ENCODE measurements around the gene SH3GL1.
"Not testable (repeated sequence)": the region's sequence is repeated elsewhere in the genome, so short reads cannot be mapped to it uniquely, and the experiment has no call there.

Gene SH3GL1

GRCh38 chr19:4337906-4338440 lies 62.4 kb downstream of the SH3GL1 start:
- Histone ChIP-seq H3K36me3 (ENCODE audit: insufficient read depth, low read length) (no peaks in the 10 kb centered on the region), H3K27me3 (ENCODE audit: insufficient read depth, low read length) (no peaks in the 10 kb centered on the region), H2AFZ (ENCODE audit: low read depth, low read length) (no peak overlapping the region), H3K9me3 (ENCODE audit: low read length) (no peaks in the 10 kb centered on the region), H3K4me1 (ENCODE audit: insufficient read depth, low read length) (peaks cover 22% of the 10 kb centered on the region), H3K4me3 (ENCODE audit: low read length) (peak overlapping the region; percentile 35)

DNA sequence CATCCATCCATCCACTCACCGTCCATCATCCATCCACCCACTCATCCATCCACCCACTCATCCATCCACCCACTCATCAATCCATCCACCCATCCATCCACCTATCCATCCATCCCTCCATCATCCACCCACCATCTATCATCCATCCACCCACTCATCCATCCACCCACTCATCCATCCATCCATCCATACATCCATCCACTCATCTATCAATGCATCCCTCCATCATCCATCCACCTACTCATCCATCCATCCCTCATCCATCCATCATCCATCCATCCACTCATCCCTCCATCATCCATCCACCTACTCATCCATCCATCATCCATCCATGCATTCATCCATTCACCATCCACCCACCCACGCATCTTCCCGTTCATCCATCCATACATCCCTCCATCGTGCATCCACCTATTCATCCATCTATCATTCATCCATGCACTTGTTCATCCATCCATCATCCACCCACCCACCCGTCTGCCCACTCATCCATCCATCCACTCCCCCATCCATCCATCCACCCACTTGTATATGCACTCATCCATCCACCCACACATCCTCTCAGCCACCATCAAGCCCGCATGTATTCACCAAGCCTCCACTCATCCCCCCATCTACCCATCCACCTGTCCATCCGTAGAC lies 65.3 kb downstream of the SH3GL1 start:
- no peak overlapping the region for H2AFZ ChIP-seq (ENCODE audit: low read depth, low read length)
- H3K27me3 ChIP-seq (ENCODE audit: insufficient read depth, low read length) = no peaks in the 10 kb centered on the region
- H3K36me3 ChIP-seq (ENCODE audit: insufficient read depth, low read length) = no peaks in the 10 kb centered on the region
- peaks cover 16% of the 10 kb centered on the region for H3K4me1 ChIP-seq (ENCODE audit: insufficient read depth, low read length)
- H3K4me3 ChIP-seq (ENCODE audit: low read length) = no peak overlapping the region
- no peaks in the 10 kb centered on the region for H3K9me3 ChIP-seq (ENCODE audit: low read length)

GRCh38 chr19:4329858-4330257 lies 70.5 kb downstream of the SH3GL1 start:
- Histone ChIP-seq H3K4me3 (ENCODE audit: low read length) (no peak overlapping the region), H2AFZ (ENCODE audit: low read depth, low read length) (no peak overlapping the region), H3K36me3 (ENCODE audit: insufficient read depth, low read length) (no peaks in the 10 kb centered on the region), H3K27me3 (ENCODE audit: insufficient read depth, low read length) (no peaks in the 10 kb centered on the region), H3K9me3 (ENCODE audit: low read length) (no peaks in the 10 kb centered on the region), H3K4me1 (ENCODE audit: insufficient read depth, low read length) (no peaks in the 10 kb centered on the region)

- peak overlapping the region; percentile 73 for H3K4me3 ChIP-seq (ENCODE audit: low read length)
- H3K4me1 ChIP-seq (ENCODE audit: insufficient read depth, low read length); H3K36me3 ChIP-seq (ENCODE audit: insufficient read depth, low read length); H2AFZ ChIP-seq (ENCODE audit: low read depth, low read length); H3K9me3 ChIP-seq (ENCODE audit: low read length); H3K27me3 ChIP-seq (ENCODE audit: insufficient read depth, low read length): not testable (repeated sequence)
These were observed 71.2 kb downstream of the SH3GL1 start for GRCh38 chr19:4328991-4329681.

- H3K4me1 ChIP-seq (ENCODE audit: insufficient read depth, low read length) = no peaks in the 10 kb centered on the region
- peak overlapping the region; percentile 73 for H3K4me3 ChIP-seq (ENCODE audit: low read length)
- H3K36me3 ChIP-seq (ENCODE audit: insufficient read depth, low read length) = peaks cover 2% of the 10 kb centered on the region
- no peaks in the 10 kb centered on the region for H3K9me3 ChIP-seq (ENCODE audit: low read length)
- no peak overlapping the region for H2AFZ ChIP-seq (ENCODE audit: low read depth, low read length)
- H3K27me3 ChIP-seq (ENCODE audit: insufficient read depth, low read length) = no peaks in the 10 kb centered on the region
These were observed 71.9 kb downstream of the SH3GL1 start for GRCh38 chr19:4328243-4328990.

DNA sequence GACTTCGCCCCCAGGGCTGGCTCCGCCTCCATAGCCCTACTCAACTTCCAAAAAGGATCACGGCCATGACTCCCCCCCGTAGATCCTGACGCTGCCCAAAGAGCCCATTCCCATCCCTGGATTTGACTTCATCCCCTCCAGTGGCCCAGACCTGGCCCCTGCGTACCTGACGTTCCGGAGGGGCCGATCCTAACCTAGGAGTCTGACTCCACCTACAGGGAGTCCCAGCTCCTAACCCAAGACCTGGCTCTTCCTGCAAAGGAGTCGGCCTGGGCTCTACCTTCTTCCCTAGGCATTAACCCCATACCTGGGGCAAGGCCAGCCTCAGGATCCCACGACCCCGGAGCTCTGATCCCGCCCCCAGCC lies 72.5 kb downstream of the SH3GL1 start:
- H3K4me3 ChIP-seq (ENCODE audit: low read length) = peak overlapping the region; percentile 32
- no peaks in the 10 kb centered on the region for H3K4me1 ChIP-seq (ENCODE audit: insufficient read depth, low read length)
- H3K9me3 ChIP-seq (ENCODE audit: low read length) = no peaks in the 10 kb centered on the region
- H2AFZ ChIP-seq (ENCODE audit: low read depth, low read length) = no peak overlapping the region
- H3K36me3 ChIP-seq (ENCODE audit: insufficient read depth, low read length) = peaks cover 5% of the 10 kb centered on the region
- H3K27me3 ChIP-seq (ENCODE audit: insufficient read depth, low read length) = no peaks in the 10 kb centered on the region

- Histone ChIP-seq H3K36me3 (ENCODE audit: insufficient read depth, low read length) (peaks cover 10% of the 10 kb centered on the region), H3K27me3 (ENCODE audit: insufficient read depth, low read length) (no peaks in the 10 kb centered on the region), H3K4me3 (ENCODE audit: low read length) (no peak overlapping the region), H2AFZ (ENCODE audit: low read depth, low read length) (no peak overlapping the region), H3K9me3 (ENCODE audit: low read length) (no peaks in the 10 kb centered on the region), H3K4me1 (ENCODE audit: insufficient read depth, low read length) (no peaks in the 10 kb centered on the region)
These were observed 73.0 kb downstream of the SH3GL1 start for GRCh38 chr19:4327252-4327876.

DNA sequence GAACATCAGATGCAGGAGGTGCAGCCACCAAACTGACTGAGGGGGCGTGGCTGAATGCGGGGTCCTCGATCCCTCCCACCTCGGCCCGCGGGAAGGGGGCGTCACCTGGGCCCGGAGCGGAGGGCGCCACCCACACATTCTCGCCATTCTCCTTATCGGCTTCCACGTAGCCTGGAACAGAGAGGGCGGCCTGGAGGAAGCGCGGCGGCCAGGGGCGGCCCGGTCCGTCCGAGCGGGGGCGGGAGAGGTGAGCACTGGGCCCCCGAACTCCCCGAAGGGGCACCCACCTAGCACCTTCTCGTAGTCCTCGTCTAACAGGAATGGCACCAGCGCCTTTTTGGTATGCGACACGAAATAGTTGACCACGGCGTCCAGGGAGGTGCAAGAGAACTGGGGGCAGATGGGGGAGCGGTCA lies 73.5 kb downstream of the SH3GL1 start:
- Histone ChIP-seq H3K27me3 (ENCODE audit: insufficient read depth, low read length) (no peaks in the 10 kb centered on the region), H3K36me3 (ENCODE audit: insufficient read depth, low read length) (peaks cover 10% of the 10 kb centered on the region), H2AFZ (ENCODE audit: low read depth, low read length) (no peak overlapping the region), H3K9me3 (ENCODE audit: low read length) (no peaks in the 10 kb centered on the region), H3K4me1 (ENCODE audit: insufficient read depth, low read length) (no peaks in the 10 kb centered on the region), H3K4me3 (ENCODE audit: low read length) (no peak overlapping the region)

DNA sequence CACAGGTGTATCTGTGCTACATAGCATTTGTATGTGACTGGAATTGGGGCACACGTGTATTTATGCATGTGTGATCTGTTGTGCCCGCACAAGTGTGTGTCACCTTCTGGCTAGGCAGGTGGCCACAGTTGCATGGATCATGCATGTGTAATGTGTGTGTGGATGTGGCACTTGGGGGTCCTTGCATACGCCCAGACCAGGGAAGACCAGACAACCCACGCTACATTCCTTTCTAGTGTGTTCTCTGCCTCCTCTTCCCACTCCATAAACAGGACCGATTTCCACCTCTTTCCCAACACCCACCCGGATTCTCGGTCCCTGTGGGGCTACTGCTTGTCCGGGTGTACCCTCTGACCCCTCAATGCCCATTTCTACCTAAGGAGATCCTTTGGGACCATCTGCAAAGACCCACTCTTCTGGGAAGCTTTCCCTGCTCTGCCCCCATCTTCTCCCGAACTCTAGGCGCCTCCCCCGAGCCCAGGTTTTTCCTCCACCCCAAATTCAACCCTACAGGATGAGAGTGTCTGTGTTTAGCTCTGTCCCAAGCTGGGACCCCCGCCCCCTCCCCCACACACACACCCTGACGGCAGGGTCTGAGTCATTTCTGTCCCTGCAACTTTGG lies 74.0 kb downstream of the SH3GL1 start:
- Histone ChIP-seq H2AFZ (ENCODE audit: low read depth, low read length) (no peak overlapping the region), H3K9me3 (ENCODE audit: low read length) (no peaks in the 10 kb centered on the region), H3K4me1 (ENCODE audit: insufficient read depth, low read length) (no peaks in the 10 kb centered on the region), H3K27me3 (ENCODE audit: insufficient read depth, low read length) (no peaks in the 10 kb centered on the region), H3K36me3 (ENCODE audit: insufficient read depth, low read length) (peaks cover 10% of the 10 kb centered on the region), H3K4me3 (ENCODE audit: low read length) (no peak overlapping the region)

DNA sequence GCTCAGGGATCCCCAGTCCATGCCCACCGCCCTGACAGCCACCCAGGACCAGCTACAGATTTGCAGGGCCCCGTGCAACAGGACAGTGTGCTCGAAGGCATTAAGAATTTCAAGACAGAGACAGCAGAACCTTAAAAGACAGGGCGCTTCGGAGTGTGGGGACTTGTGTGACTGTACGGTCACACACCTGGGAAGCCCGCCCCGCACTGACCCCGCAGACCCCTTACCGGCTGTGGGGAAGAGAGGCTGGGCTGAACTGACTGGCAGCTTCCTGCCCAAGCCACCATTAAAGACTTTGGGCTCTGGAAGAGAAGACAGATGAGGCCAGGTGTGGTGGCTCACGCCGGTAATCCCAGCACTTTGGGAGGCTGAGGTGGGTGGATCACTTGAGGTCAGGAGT lies 76.1 kb downstream of the SH3GL1 start:
- peaks cover 10% of the 10 kb centered on the region for H3K9me3 ChIP-seq (ENCODE audit: low read length)
- no peaks in the 10 kb centered on the region for H3K4me1 ChIP-seq (ENCODE audit: insufficient read depth, low read length)
- peaks cover 10% of the 10 kb centered on the region for H3K36me3 ChIP-seq (ENCODE audit: insufficient read depth, low read length)
- H3K4me3 ChIP-seq (ENCODE audit: low read length) = no peak overlapping the region
- no peak overlapping the region for H2AFZ ChIP-seq (ENCODE audit: low read depth, low read length)
- no peaks in the 10 kb centered on the region for H3K27me3 ChIP-seq (ENCODE audit: insufficient read depth, low read length)

DNA sequence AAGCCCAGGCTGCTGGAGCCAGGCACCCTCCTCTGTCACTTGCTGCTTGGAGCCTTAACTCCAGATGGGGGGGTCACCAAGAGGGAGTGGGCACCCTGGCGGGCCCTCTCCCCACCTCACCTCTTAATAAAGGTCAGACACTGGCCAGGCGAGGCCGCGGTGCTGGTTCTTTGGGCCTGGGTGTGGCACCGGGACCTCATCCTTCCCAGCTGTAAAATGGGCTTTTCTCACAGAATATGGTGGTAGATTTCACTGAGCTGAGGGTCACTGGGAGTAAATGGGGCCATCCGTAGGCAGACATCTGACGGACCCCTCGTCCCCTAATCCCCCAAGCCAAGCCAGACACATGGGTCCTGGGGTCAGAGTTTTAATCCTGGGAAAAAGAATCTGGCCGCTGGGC lies 76.7 kb downstream of the SH3GL1 start:
- Histone ChIP-seq H3K27me3 (ENCODE audit: insufficient read depth, low read length) (no peaks in the 10 kb centered on the region), H2AFZ (ENCODE audit: low read depth, low read length) (no peak overlapping the region), H3K4me1 (ENCODE audit: insufficient read depth, low read length) (no peaks in the 10 kb centered on the region), H3K36me3 (ENCODE audit: insufficient read depth, low read length) (peaks cover 12% of the 10 kb centered on the region), H3K4me3 (ENCODE audit: low read length) (no peak overlapping the region), H3K9me3 (ENCODE audit: low read length) (peaks cover 14% of the 10 kb centered on the region)

- no peaks in the 10 kb centered on the region for H3K4me1 ChIP-seq (ENCODE audit: insufficient read depth, low read length)
- no peak overlapping the region for H2AFZ ChIP-seq (ENCODE audit: low read depth, low read length)
- H3K36me3 ChIP-seq (ENCODE audit: insufficient read depth, low read length) = peaks cover 18% of the 10 kb centered on the region
- H3K4me3 ChIP-seq (ENCODE audit: low read length) = no peak overlapping the region
- H3K27me3 ChIP-seq (ENCODE audit: insufficient read depth, low read length) = no peaks in the 10 kb centered on the region
- peaks cover 17% of the 10 kb centered on the region for H3K9me3 ChIP-seq (ENCODE audit: low read length)
These were observed 77.2 kb downstream of the SH3GL1 start for GRCh38 chr19:4322942-4323665.

Measured in neuron (in vitro differentiated cells).